Measurements from ENCODE around the gene KBTBD12.

Gene KBTBD12

GRCh38 chr3:127985655-127986225 is 70.7 kb downstream of the KBTBD12 start:
- TF ChIP-seq CTCF (IDR thresholded peaks at IDR 0.05; ENCODE audit: low read depth, low read length), result no peak
- TF ChIP-seq POLR2A (IDR thresholded peaks at IDR 0.05; ENCODE audit: extremely low read depth, insufficient read length), result no peak
- TF ChIP-seq MYC (IDR thresholded peaks at IDR 0.05; ENCODE audit: low read depth, low read length), result no peak
- no peak for DNase-seq (ENCODE audit: low read depth)
- no peak overlapping the region for H3K4me3 ChIP-seq (ENCODE audit: low read depth, low read length)

- TF ChIP-seq POLR2A (IDR thresholded peaks at IDR 0.05; ENCODE audit: extremely low read depth, insufficient read length) (no peak), MYC (IDR thresholded peaks at IDR 0.05; ENCODE audit: low read depth, low read length) (no peak), CTCF (IDR thresholded peaks at IDR 0.05; ENCODE audit: low read depth, low read length) (no peak), MAX (IDR thresholded peaks at IDR 0.05; ENCODE audit: low read depth, low read length) (no peak)
- H3K4me3 ChIP-seq (ENCODE audit: low read depth, low read length), result no peak overlapping the region
- DNase-seq (ENCODE audit: low read depth), result no peak
Measured at GRCh38 chr3:127986803-127987202, 71.8 kb downstream of the KBTBD12 start.

- DNase-seq (ENCODE audit: low read depth), result no peak
- H3K4me3 ChIP-seq (ENCODE audit: low read depth, low read length), result no peak overlapping the region
- no peak for TF ChIP-seq CTCF (IDR thresholded peaks at IDR 0.05; ENCODE audit: low read depth, low read length)
- TF ChIP-seq MAX (IDR thresholded peaks at IDR 0.05; ENCODE audit: low read depth, low read length), result no peak
- no peak for TF ChIP-seq POLR2A (IDR thresholded peaks at IDR 0.05; ENCODE audit: extremely low read depth, insufficient read length)
- TF ChIP-seq MYC (IDR thresholded peaks at IDR 0.05; ENCODE audit: low read depth, low read length), result no peak
Measured at GRCh38 chr3:127987309-127987995, 72.4 kb downstream of the KBTBD12 start.

- no peak for DNase-seq (ENCODE audit: low read depth)
- no peak for TF ChIP-seq CTCF (IDR thresholded peaks at IDR 0.05; ENCODE audit: low read depth, low read length)
- TF ChIP-seq MYC (IDR thresholded peaks at IDR 0.05; ENCODE audit: low read depth, low read length), result no peak
- no peak for TF ChIP-seq MAX (IDR thresholded peaks at IDR 0.05; ENCODE audit: low read depth, low read length)
- TF ChIP-seq POLR2A (IDR thresholded peaks at IDR 0.05; ENCODE audit: extremely low read depth, insufficient read length), result no peak
- H3K4me3 ChIP-seq (ENCODE audit: low read depth, low read length), result no peak overlapping the region
Measured at GRCh38 chr3:127988770-127989557, 73.9 kb downstream of the KBTBD12 start.

GRCh38 chr3:127990051-127990450 is 75.0 kb downstream of the KBTBD12 start:
- no peak overlapping the region for H3K4me3 ChIP-seq (ENCODE audit: low read depth, low read length)
- no peak for TF ChIP-seq POLR2A (IDR thresholded peaks at IDR 0.05; ENCODE audit: extremely low read depth, insufficient read length)
- no peak for TF ChIP-seq MAX (IDR thresholded peaks at IDR 0.05; ENCODE audit: low read depth, low read length)
- no peak for TF ChIP-seq CTCF (IDR thresholded peaks at IDR 0.05; ENCODE audit: low read depth, low read length)
- TF ChIP-seq MYC (IDR thresholded peaks at IDR 0.05; ENCODE audit: low read depth, low read length), result no peak

More at GRCh38 chr3:127990051-127990450, 75.0 kb downstream of the KBTBD12 start:
- DNase-seq (ENCODE audit: low read depth), result no peak

All from NB4 (cell line).